B cell (primary cell): ENCODE results near the gene CCDC87. TPM values are rescaled to one million over a fixed set of nuclear protein-coding genes. Genes with fewer than 3 reads are reported as not detected.

ENCODE experiments used
- ATAC-seq: fragments of 200-7000 bp; cut with Tn5 transposase; one replicate; pipeline ENCODE4 v1.10.0; 2021; ENCODE audit warnings: low read depth, mild to moderate bottlenecking, moderate number of reproducible peaks, moderate library complexity
- CTCF ChIA-PET: fragments of 350-600 bp; sonication (Branson Sonifier 250); formaldehyde crosslinking; loops from one replicate; lab custom pipeline; 2021; ENCODE audit warnings: antibody characterized with exemption, inconsistent platforms; lab: Charles Lee
- POLR2A ChIA-PET: fragments of 350-600 bp; sonication (Branson Sonifier 250); formaldehyde crosslinking; loops from one replicate; lab custom pipeline; 2021; ENCODE audit warnings: antibody characterized with exemption; lab: Charles Lee
- DNase-seq: peaks from one replicate; pipeline ENCODE4 v3.0.0; 2013
- H2AFZ ChIP-seq: 2 replicates; pipeline ENCODE4 v1.6.1; 2012; ENCODE audit warnings: mild to moderate bottlenecking, low read depth, low read length; ENCODE audit not compliant: insufficient read depth, poor library complexity, severe bottlenecking
- H3K27ac ChIP-seq, 2 donors: 1 replicate in 1 of 2; 2 replicates in 1 of 2; pipeline ENCODE4 v1.5.1; 2012 to 2013; ENCODE audit warnings: low read length in 2 of 2, mild to moderate bottlenecking in 2 of 2, moderate library complexity in 1 of 2
- H3K27me3 ChIP-seq, 4 experiments: fragments of 200-600 bp in 1 of 4; sonication (generic) in 1 of 4; replicated peaks in 1 of 4; 1 replicate in 2 of 4; 2 replicates in 2 of 4; pipeline versions ENCODE4 v1.6.1 to v1.7.0; 2013 to 2016; ENCODE audit warnings: low read length in 3 of 4, mild to moderate bottlenecking in 2 of 4, mixed read lengths in 1 of 4, moderate library complexity in 1 of 4; ENCODE audit not compliant: insufficient read depth in 4 of 4, control insufficient read depth in 3 of 4; ENCODE audit errors: control extremely low read depth in 1 of 4
- H3K36me3 ChIP-seq, 2 experiments: replicated peaks in 1 of 2; 1 replicate in 1 of 2; 2 replicates in 1 of 2; pipeline versions ENCODE4 v1.6.1 to v1.7.1; 2013; ENCODE audit warnings: low read length in 1 of 2; ENCODE audit not compliant: insufficient read depth in 2 of 2, control insufficient read depth in 1 of 2; ENCODE audit errors: control extremely low read depth in 1 of 2, extremely low read depth in 1 of 2
- H3K4me1 ChIP-seq, 2 donors: fragments of 200-600 bp in 1 of 2; sonication (generic) in 1 of 2; 1 replicate in 1 of 2; 2 replicates in 1 of 2; pipeline versions ENCODE4 v1.5.1 to v1.6.1; 2013 to 2017; ENCODE audit warnings: low read length in 2 of 2; ENCODE audit not compliant: control insufficient read depth in 2 of 2, insufficient read depth in 2 of 2
- H3K4me2 ChIP-seq: replicated peaks from 2 replicates; pipeline ENCODE3; 2012; ENCODE audit warnings: mild to moderate bottlenecking, low read depth, low read length; ENCODE audit not compliant: poor library complexity, severe bottlenecking
- H3K4me3 ChIP-seq, 5 experiments: fragments of 200-600 bp in 1 of 5; sonication (generic) in 1 of 5; 1 replicate in 3 of 5; 2 replicates in 2 of 5; pipeline versions ENCODE4 v1.5.1 to v1.7.0; 2011 to 2016; ENCODE audit warnings: low read length in 4 of 5, mild to moderate bottlenecking in 4 of 5, low read depth in 2 of 5, control low read depth in 1 of 5, moderate library complexity in 1 of 5; ENCODE audit not compliant: insufficient read depth in 1 of 5; ENCODE audit errors: control extremely low read depth in 1 of 5, extremely low read depth in 1 of 5
- H3K79me2 ChIP-seq: fragments of 200-600 bp; sonication (generic); one replicate; pipeline ENCODE4 v1.6.0; 2016; ENCODE audit warnings: low read length; ENCODE audit not compliant: control insufficient read depth, insufficient read depth
- H3K9ac ChIP-seq: fragments of 200-600 bp; sonication (generic); 2 replicates; pipeline ENCODE4 v1.6.1; 2017; ENCODE audit warnings: mild to moderate bottlenecking, low read length, moderate library complexity
- H3K9me3 ChIP-seq, 3 donors: one replicate each; pipeline versions ENCODE4 v1.6.1 to v1.7.1; 2013; ENCODE audit warnings: low read length in 2 of 3; ENCODE audit not compliant: control insufficient read depth in 2 of 3, insufficient read depth in 1 of 3; ENCODE audit errors: control extremely low read depth in 1 of 3
- H4K20me1 ChIP-seq: 2 replicates; pipeline ENCODE4 v1.6.0; 2012; ENCODE audit warnings: mild to moderate bottlenecking, low read length; ENCODE audit not compliant: insufficient read depth, control insufficient read depth, poor library complexity, severe bottlenecking
- H3K27ac Mint-ChIP-seq: one replicate; pipeline ENCODE4 v1.8.0; 2021; ENCODE audit warnings: mixed read lengths
- H3K27me3 Mint-ChIP-seq: one replicate; pipeline ENCODE4 v1.8.0; 2021; ENCODE audit warnings: mixed read lengths
- H3K4me1 Mint-ChIP-seq: one replicate; pipeline ENCODE4 v1.8.0; 2021; ENCODE audit warnings: mixed read lengths
- H3K4me3 Mint-ChIP-seq: one replicate; pipeline ENCODE4 v1.8.0; 2021; ENCODE audit warnings: mixed read lengths
- H3K9me3 Mint-ChIP-seq: one replicate; pipeline ENCODE4 v1.8.0; 2022; ENCODE audit warnings: mixed read lengths; ENCODE audit not compliant: insufficient read depth
- CTCF ChIP-seq: fragments of 200-600 bp; IDR thresholded peaks from one replicate; pipeline ENCODE4 v1.8.0; 2022; ENCODE audit warnings: antibody characterized with exemption, mild to moderate bottlenecking
- EZH2 ChIP-seq: IDR thresholded peaks from 2 replicates; pipeline ENCODE4 v1.6.1; 2012; ENCODE audit warnings: borderline replicate concordance, low read depth, mild to moderate bottlenecking, moderate library complexity, low read length; ENCODE audit not compliant: insufficient read depth, poor library complexity, severe bottlenecking
- WGBS: methylation state at CpG from one replicate; pipeline ENCODE4 v1.1.5; 2013; ENCODE audit warnings: missing lambda C conversion rate; ENCODE audit not compliant: insufficient coverage; 5-methylcytosine and 5-hydroxymethylcytosine counted together
- intact Hi-C: fragments of 100-400 bp; cut with micrococcal nuclease; formaldehyde crosslinking; loops from one replicate; pipeline ENCODE4 v1.10.0; 2022
- polyA plus RNA-seq: library from polyadenylated mRNA; depleted of rRNA; stranded (reverse); fragments of >200 nt; gene quantifications from 2 replicates; pipeline ENCODE4 v1.2.3, GENCODE V29; 2012
- total RNA-seq, 2 donors: library from RNA; stranded (reverse); fragments of 120-200 nt in 1 of 2; gene quantifications; 1 replicate in 1 of 2; 2 replicates in 1 of 2; pipeline versions ENCODE4 v1.2.3 to v1.2.4, GENCODE V29; 2013 to 2022

CCDC87 gene
- total and polyA plus RNA-seq, 2 donors (not counting 1 experiment from before 2014, with no cell fraction given): 0.39 TPM; not detected in 1

GRCh38 chr11:66637557-66638176 is 44.8 kb upstream of the CCDC87 start:
- H3K4me3 ChIP-seq: peak overlapping the region; percentile 41 to 95 (median 88)
- ChIA-PET POLR2A (interaction anchor here (0.6 to 3.4 kb wide), 17 partner anchors 9 to 1859 kb away, joined by 3 to 53 read pairs (median 5); partner anchors contain the start of genes CCDC87, CCS, DPP3 and PELI3), CTCF (interaction anchor here (0.7 to 5.5 kb wide), 14 partner anchors 13 to 199 kb away, joined by 3 to 54 read pairs (median 6); partner anchors contain the start of genes CCDC87, CCS, MRPL11 and RBM14)
- peak overlapping the region; percentile 87 for H3K9ac ChIP-seq
- DNase-seq (no peak), ATAC-seq (no peak)
- peaks cover 98% of the 10 kb centered on the region for H3K79me2 ChIP-seq
- H3K4me2 ChIP-seq: peak overlapping the region; percentile 89
- TF ChIP-seq CTCF: no peak
- TF ChIP-seq EZH2: no peak
- peaks cover 4 to 45% of the 10 kb centered on the region in 2 experiments for H3K36me3 ChIP-seq
- Mint-ChIP-seq H3K27ac (peak overlapping the region; percentile 96), H3K4me1 (peaks cover 59% of the 10 kb centered on the region), H3K4me3 (peak overlapping the region; percentile 99), H3K9me3 (no peaks in the 10 kb centered on the region), H3K27me3 (no peaks in the 10 kb centered on the region)
- 65% methylated on average over 10 of the region's 12 CpGs for WGBS
- no peaks in the 10 kb centered on the region for H3K27me3 ChIP-seq
- H3K27ac ChIP-seq: peak overlapping the region; percentile 70 to 80
- H4K20me1 ChIP-seq: peaks cover 69% of the 10 kb centered on the region
- intact Hi-C loops: loop anchor here (1.0 to 2.0 kb wide), 5 partner anchors 21 to 206 kb away; partner anchors contain the start of genes CCDC87, CCS, RBM14 and RBM4B
- peaks cover 43 to 54% of the 10 kb centered on the region in 2 donors for H3K4me1 ChIP-seq
- H2AFZ ChIP-seq: peak overlapping the region; percentile 74
- no peaks in the 10 kb centered on the region for H3K9me3 ChIP-seq

GRCh38 chr11:66636411-66636810 is 43.5 kb upstream of the CCDC87 start:
- Histone ChIP-seq H3K9me3 (no peaks in the 10 kb centered on the region), H3K27ac (peak overlapping the region in 1 of 2 donors; percentile 2), H3K4me3 (no peak overlapping the region), H3K36me3 (peaks cover 4 to 37% of the 10 kb centered on the region in 2 experiments), H3K4me2 (no peak overlapping the region), H3K9ac (no peak overlapping the region), H3K27me3 (no peaks in the 10 kb centered on the region), H4K20me1 (peaks cover 68% of the 10 kb centered on the region), H3K79me2 (peaks cover 98% of the 10 kb centered on the region), H2AFZ (no peak overlapping the region), H3K4me1 (peaks cover 36 to 52% of the 10 kb centered on the region in 2 donors)
- ATAC-seq (no peak), DNase-seq (no peak)
- CTCF ChIA-PET: interaction anchor here (0.6 to 5.5 kb wide), 2 partner anchors 22 to 41 kb away, joined by 3 to 54 read pairs; partner anchors contain the start of gene RBM4B
- H3K4me1 Mint-ChIP-seq: peaks cover 56% of the 10 kb centered on the region
- no peaks in the 10 kb centered on the region for H3K27me3 Mint-ChIP-seq
- WGBS: 92% methylated on average over 2 of the region's 3 CpGs
- peak overlapping the region; percentile 49 for H3K4me3 Mint-ChIP-seq
- peak overlapping the region; percentile 56 for H3K27ac Mint-ChIP-seq
- H3K9me3 Mint-ChIP-seq: no peaks in the 10 kb centered on the region
- TF ChIP-seq CTCF (no peak), EZH2 (no peak)
- intact Hi-C loops: no loop called here
- POLR2A ChIA-PET: interaction anchor here (0.6 kb wide), 1 partner anchor 170 kb away, joined by 3 read pairs; the partner anchor contains the start of gene PELI3
